H1 (cell line): ENCODE data around the gene OPRD1. TPM values are rescaled to one million over a fixed set of nuclear protein-coding genes. Genes with fewer than 3 reads are reported as not detected.
A peak's percentile ranks its signal among the peaks of the same experiment; 100 is the strongest.

Source experiments
- CTCF ChIA-PET: fragments of 300-600 bp; sonication (Branson Sonifier 250); formaldehyde crosslinking; loops from one replicate; lab custom pipeline; 2021; ENCODE audit not compliant: partially characterized antibody; lab: Charles Lee
- POLR2A ChIA-PET: fragments of 300-600 bp; sonication (Branson Sonifier 250); formaldehyde crosslinking; loops from one replicate; lab custom pipeline; 2021; ENCODE audit warnings: inconsistent platforms; ENCODE audit not compliant: partially characterized antibody; lab: Charles Lee
- DNase-seq, 2 experiments: peaks; one replicate each; pipeline versions ENCODE4 v3.0.0 to v3.0.0-alpha.2; 2010 to 2022; ENCODE audit warnings: low spot score in 2 of 2, low read depth in 1 of 2, mixed read lengths in 1 of 2
- FAIRE-seq: peaks from 2 replicates; lab custom pipeline; 2011; peaks lifted over from hg19 to GRCh38; lab: Jason Lieb, UNC
- H2AFZ ChIP-seq: 2 replicates; pipeline ENCODE4 v1.8.1; 2012; ENCODE audit warnings: low read length, inconsistent platforms
- H2AK5ac ChIP-seq: 2 replicates; pipeline ENCODE4 v1.6.1; 2013; ENCODE audit warnings: low read depth, low read length
- H2BK120ac ChIP-seq: replicated peaks from 2 replicates; pipeline ENCODE3; 2013; ENCODE audit warnings: low read depth, low read length, inconsistent platforms
- H2BK12ac ChIP-seq: 2 replicates; pipeline ENCODE4 v1.6.1; 2013; ENCODE audit warnings: low read depth, low read length
- H2BK15ac ChIP-seq: 2 replicates; pipeline ENCODE4 v1.6.1; 2013; ENCODE audit warnings: low read length
- H2BK20ac ChIP-seq: 2 replicates; pipeline ENCODE4 v1.6.1; 2013; ENCODE audit warnings: low read length
- H2BK5ac ChIP-seq: 2 replicates; pipeline ENCODE4 v1.6.1; 2013; ENCODE audit warnings: low read depth, low read length
- H3K14ac ChIP-seq: 2 replicates; pipeline ENCODE4 v1.6.1; 2013; ENCODE audit warnings: inconsistent platforms; ENCODE audit not compliant: insufficient read length
- H3K18ac ChIP-seq: 2 replicates; pipeline ENCODE4 v1.6.1; 2013; ENCODE audit warnings: low read length; ENCODE audit errors: extremely low read depth
- H3K23ac ChIP-seq: 2 replicates; pipeline ENCODE4 v1.6.1; 2013; ENCODE audit warnings: inconsistent platforms; ENCODE audit not compliant: insufficient read length
- H3K23me2 ChIP-seq: 2 replicates; pipeline ENCODE4 v1.6.1; 2013; ENCODE audit warnings: low read depth, low read length
- H3K27ac ChIP-seq: 2 replicates; pipeline ENCODE4 v1.6.1; 2011; ENCODE audit warnings: low read depth, low read length, inconsistent platforms
- H3K27me3 ChIP-seq, 4 experiments: replicated peaks in 1 of 4; 1 replicate in 1 of 4; 2 replicates in 3 of 4; pipeline versions ENCODE4 v1.6.1 to v1.8.1; 2011 to 2013; ENCODE audit warnings: low read length in 3 of 4, mild to moderate bottlenecking in 3 of 4, inconsistent platforms in 2 of 4, mixed read lengths in 2 of 4, moderate library complexity in 1 of 4; ENCODE audit not compliant: control insufficient read depth in 3 of 4, insufficient read depth in 3 of 4; ENCODE audit errors: extremely low read depth in 1 of 4
- H3K36me3 ChIP-seq, 4 experiments: 2 replicates each; pipeline versions ENCODE4 v1.6.1 to v1.8.1; 2011 to 2013; ENCODE audit warnings: mild to moderate bottlenecking in 4 of 4, low read length in 3 of 4, moderate library complexity in 2 of 4, control low read depth in 1 of 4, inconsistent platforms in 1 of 4; ENCODE audit not compliant: insufficient read depth in 4 of 4, control insufficient read depth in 2 of 4
- H3K4ac ChIP-seq: replicated peaks from 2 replicates; pipeline ENCODE3; 2013; ENCODE audit warnings: low read length, low read depth, mixed read lengths, inconsistent platforms; ENCODE audit not compliant: insufficient read length
- H3K4me1 ChIP-seq, 4 experiments: replicated peaks in 1 of 4; 1 replicate in 1 of 4; 2 replicates in 3 of 4; pipeline versions ENCODE4 v1.6.1 to v1.8.1; 2011 to 2013; ENCODE audit warnings: low read length in 3 of 4, inconsistent platforms in 2 of 4, mixed read lengths in 1 of 4; ENCODE audit not compliant: insufficient read depth in 4 of 4, control insufficient read depth in 3 of 4
- H3K4me2 ChIP-seq, 2 experiments: 2 replicates each; pipeline versions ENCODE4 v1.6.1 to v1.8.1; 2011 to 2013; ENCODE audit warnings: low read depth in 2 of 2, low read length in 2 of 2, control low read depth in 1 of 2, inconsistent platforms in 1 of 2, mild to moderate bottlenecking in 1 of 2; ENCODE audit not compliant: insufficient read depth in 1 of 2
- H3K4me3 ChIP-seq, 4 experiments: fragments of 200-600, 300-600 bp in 1 of 4; sonication (generic), shearing (Covaris generic), sonication (Bioruptor Twin) in 1 of 4; 2 replicates each; pipeline versions ENCODE4 v1.5.1 to v1.8.1; 2011 to 2016; ENCODE audit warnings: low read length in 4 of 4, low read depth in 3 of 4, control low read depth in 2 of 4, inconsistent platforms in 2 of 4, mild to moderate bottlenecking in 2 of 4, mixed read lengths in 1 of 4, moderate library complexity in 1 of 4; ENCODE audit not compliant: insufficient read depth in 2 of 4; ENCODE audit errors: extremely low read depth in 1 of 4
- H3K56ac ChIP-seq: replicated peaks from 2 replicates; pipeline ENCODE3; 2013; ENCODE audit warnings: low read depth, mild to moderate bottlenecking, mixed read lengths, low read length, inconsistent platforms; ENCODE audit not compliant: insufficient read length
- H3K79me1 ChIP-seq: 2 replicates; pipeline ENCODE4 v1.6.1; 2013; ENCODE audit warnings: low read depth, low read length, control low read depth
- H3K79me2 ChIP-seq, 2 experiments: 2 replicates each; pipeline versions ENCODE4 v1.6.1 to v1.8.1; 2012 to 2013; ENCODE audit warnings: low read length in 2 of 2, mild to moderate bottlenecking in 2 of 2, inconsistent platforms in 1 of 2; ENCODE audit not compliant: insufficient read depth in 2 of 2, control insufficient read depth in 1 of 2
- H3K9ac ChIP-seq, 4 experiments: replicated peaks in 1 of 4; 1 replicate in 1 of 4; 2 replicates in 3 of 4; pipeline versions ENCODE4 v1.6.1 to v1.8.1; 2011 to 2013; ENCODE audit warnings: low read depth in 3 of 4, low read length in 3 of 4, control low read depth in 2 of 4, mild to moderate bottlenecking in 2 of 4, moderate library complexity in 2 of 4, inconsistent platforms in 1 of 4; ENCODE audit errors: extremely low read depth in 1 of 4
- H3K9me3 ChIP-seq, 2 experiments: 2 replicates each; pipeline versions ENCODE4 v1.6.1 to v1.8.1; 2012 to 2013; ENCODE audit warnings: mild to moderate bottlenecking in 2 of 2, moderate library complexity in 2 of 2, control low read depth in 1 of 2, inconsistent platforms in 1 of 2, low read depth in 1 of 2, low read length in 1 of 2, mixed read lengths in 1 of 2; ENCODE audit not compliant: insufficient read depth in 2 of 2
- H4K20me1 ChIP-seq, 2 experiments: replicated peaks in 1 of 2; 2 replicates each; pipeline versions ENCODE3 to v1.8.1; 2011 to 2013; ENCODE audit warnings: inconsistent platforms in 2 of 2, low read length in 2 of 2, mild to moderate bottlenecking in 1 of 2; ENCODE audit not compliant: insufficient read depth in 2 of 2, control insufficient read depth in 1 of 2
- H4K5ac ChIP-seq: 2 replicates; pipeline ENCODE4 v1.6.1; 2013; ENCODE audit warnings: low read length, low read depth, mixed read lengths, inconsistent platforms; ENCODE audit not compliant: insufficient read length
- H4K8ac ChIP-seq: 2 replicates; pipeline ENCODE4 v1.8.0; 2013; ENCODE audit warnings: mild to moderate bottlenecking, moderate library complexity, low read length, inconsistent platforms; ENCODE audit not compliant: insufficient read depth; ENCODE audit errors: extremely low read depth
- H4K91ac ChIP-seq: replicated peaks from 2 replicates; pipeline ENCODE3; 2013; ENCODE audit warnings: low read length, mixed read lengths, inconsistent platforms; ENCODE audit not compliant: insufficient read length
- BRCA1 ChIP-seq: IDR thresholded peaks from 2 replicates; pipeline ENCODE4 v1.6.1; 2012; ENCODE audit warnings: low read depth, low read length, improper control_type of control experiment
- CHD1 ChIP-seq: IDR thresholded peaks from 2 replicates; pipeline ENCODE4 v1.6.1; 2012; ENCODE audit warnings: low read depth, low read length, improper control_type of control experiment
- CHD2 ChIP-seq: IDR thresholded peaks from 2 replicates; pipeline ENCODE4 v1.6.1; 2012; ENCODE audit warnings: low read length, improper control_type of control experiment
- EP300 ChIP-seq, 2 experiments: IDR thresholded peaks; 1 replicate in 1 of 2; 2 replicates in 1 of 2; pipeline ENCODE4 v1.6.1; 2011 to 2012; ENCODE audit warnings: low read depth in 2 of 2, low read length in 2 of 2, mild to moderate bottlenecking in 2 of 2, borderline replicate concordance in 1 of 2, inconsistent platforms in 1 of 2, moderate library complexity in 1 of 2
- GABPA ChIP-seq: IDR thresholded peaks from 2 replicates; pipeline ENCODE4 v1.6.1; 2011; ENCODE audit warnings: mild to moderate bottlenecking, low read length, moderate library complexity, borderline replicate concordance; ENCODE audit not compliant: insufficient read depth
- RFX5 ChIP-seq: IDR thresholded peaks from 2 replicates; pipeline ENCODE4 v1.6.1; 2011; ENCODE audit warnings: low read depth, low read length, improper control_type of control experiment, borderline replicate concordance
- SP1 ChIP-seq: IDR thresholded peaks from 2 replicates; pipeline ENCODE4 v1.6.1; 2011; ENCODE audit warnings: low read depth, low read length
- WGBS, 2 experiments: shearing (Covaris generic) in 1 of 2; methylation state at CpG; one replicate each; pipeline versions ENCODE4 v1.1.6 to v1.1.7; 2013 to 2015; ENCODE audit warnings: low lambda C conversion rate in 2 of 2, mixed read lengths in 2 of 2, inconsistent platforms in 1 of 2, low coverage in 1 of 2, missing lambda C conversion rate in 1 of 2; ENCODE audit not compliant: insufficient replicate concordance in 2 of 2, insufficient coverage in 1 of 2, insufficient read length in 1 of 2; ENCODE audit errors: extremely low coverage in 1 of 2, missing lambda C conversion rate in 1 of 2; 5-methylcytosine and 5-hydroxymethylcytosine counted together
- polyA plus RNA-seq, 7 experiments: library from polyadenylated mRNA; depleted of rRNA in 3 of 7; stranded (reverse) in 5 of 7; unstranded in 2 of 7; fragments of >200 nt in 5 of 7; fragments of 200-250 nt in 2 of 7; gene quantifications; 1 replicate in 5 of 7; 2 replicates in 1 of 7; 4 replicates in 1 of 7; pipeline versions ENCODE4 v1.2.1 to v1.2.3, GENCODE V29; 2011 to 2013; ENCODE audit warnings: missing spikeins in 2 of 7, mixed read lengths in 2 of 7
- total RNA-seq: library from RNA; stranded (reverse); fragmentation: NEBNext Ultra II Directional; extraction: Animal tissue kit (Norgen Biotek cat#: 25700); gene quantifications from 2 replicates; pipeline ENCODE4 v1.2.1, GENCODE V29; 2021
- TF ChIP-seq, protein P1 (sequence below): IDR thresholded peaks from 2 replicates; pipeline ENCODE4 v1.6.1; 2011; ENCODE audit warnings: low read depth, mild to moderate bottlenecking, low read length; ENCODE audit not compliant: insufficient read depth
- TF ChIP-seq, protein P2 (sequence below): IDR thresholded peaks from 2 replicates; pipeline ENCODE4 v1.6.1; 2012; ENCODE audit warnings: low read length, inconsistent platforms

OPRD1 gene
- total and polyA plus RNA-seq, 2 of the 8 experiments (the other 6 are each of a cell fraction or from before 2014, with no cell fraction given) = 2.6 to 3.7 TPM

DNA sequence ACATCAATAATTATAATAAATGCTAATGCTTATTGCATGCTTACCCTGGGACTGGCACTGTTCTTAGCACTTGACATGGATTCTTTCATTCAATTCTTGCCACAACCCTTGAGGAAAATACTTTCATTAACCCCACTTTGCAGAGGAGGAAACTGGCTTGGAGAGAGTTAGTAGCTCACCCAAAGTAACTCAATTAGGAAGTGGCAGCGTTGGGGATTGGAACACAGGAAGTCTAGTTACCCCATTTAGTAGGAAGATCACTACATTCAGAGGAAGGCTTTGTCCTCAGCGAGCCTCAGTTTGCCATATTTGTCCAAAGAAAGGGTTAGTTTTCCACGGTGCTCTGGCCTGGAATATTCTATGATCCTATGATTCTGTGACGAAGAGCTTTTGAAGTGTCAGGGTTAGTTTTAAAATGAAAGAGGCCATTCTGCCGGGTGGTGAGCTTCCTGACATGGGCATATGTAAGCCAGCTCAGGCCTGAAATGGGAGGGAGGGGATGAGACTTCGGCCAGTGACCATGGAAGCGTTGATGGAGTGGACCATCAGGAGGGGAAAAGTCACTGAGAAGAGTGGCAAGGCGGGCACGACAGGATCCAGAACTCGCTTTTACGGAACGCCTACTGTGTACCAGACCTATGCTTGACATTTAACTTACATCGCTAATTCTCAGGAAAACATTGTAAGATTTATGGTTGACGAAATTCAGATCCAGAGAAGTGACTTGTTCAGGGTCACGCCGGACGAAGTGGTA lies 74.2 kb downstream of the OPRD1 start:
- Histone ChIP-seq H2BK15ac (no peak overlapping the region; the same call in 1 of the 2 replicates), H3K4me3 (peak overlapping the region; percentile 76 to 88 (median 76); a peak in 7 of 8 replicates), H2BK5ac (no peak overlapping the region), H3K56ac (no peak overlapping the region), H3K79me2 (no peaks in the 10 kb centered on the region), H3K27ac (no peak overlapping the region), H3K9me3 (no peaks in the 10 kb centered on the region), H2AFZ (0 out of 2 replicates have a peak overlapping the region, but pooled peaks have one; percentile 2), H3K36me3 (no peaks in the 10 kb centered on the region), H4K20me1 (no peaks in the 10 kb centered on the region), H4K5ac (no peak overlapping the region), H3K9ac (no peak overlapping the region), H2BK12ac (peak overlapping the region; percentile 82; the same call in 1 of the 2 replicates), H3K4me2 (peak overlapping the region; percentile 84 to 91), H4K8ac (no peak overlapping the region), H3K14ac (no peak overlapping the region), H3K79me1 (no peaks in the 10 kb centered on the region), H3K4me1 (peaks cover 18 to 27% (median 22%) of the 10 kb centered on the region in 4 experiments), H3K27me3 (peaks cover 0 to 11% (median 6%) of the 10 kb centered on the region in 4 experiments; a peak in 4 of 7 replicates), H3K4ac (no peak overlapping the region), H2BK20ac (peak overlapping the region; percentile 87; the same call in 1 of the 2 replicates), H2BK120ac (no peak overlapping the region), H3K23me2 (peaks cover 16% of the 10 kb centered on the region; the same call in 1 of the 2 replicates), H2AK5ac (no peak overlapping the region), H3K23ac (no peak overlapping the region), H3K18ac (peak overlapping the region; percentile 1; the same call in 1 of the 2 replicates), H4K91ac (peak overlapping the region; percentile 26)
- DNase-seq = no peak
- ChIA-PET CTCF (interaction anchor here (0.9 kb wide), 1 partner anchor 146 kb away, joined by 3 read pairs; no protein-coding TSS in a partner anchor), POLR2A (interaction anchor here (1.8 kb wide), 1 partner anchor 29 kb away, joined by 10 read pairs; the partner anchor contains the start of gene EPB41)
- no peak for FAIRE-seq
- WGBS, 2 experiments = 53% methylated on average over 17 of the region's 17 CpGs; no CpG with 5 or more reads in 1 of the 2 experiments
- TF ChIP-seq SP1 (no peak), CHD2 (no peak), RFX5 (no peak), BRCA1 (no peak), EP300 (IDR thresholded peaks at IDR 0.05; ENCODE audit: borderline replicate concordance in 1 of 2, low read depth in 2 of 2, low read length in 2 of 2) (no peak), CHD1 (no peak), GABPA (no peak)
- TF ChIP-seq, protein P1, sequence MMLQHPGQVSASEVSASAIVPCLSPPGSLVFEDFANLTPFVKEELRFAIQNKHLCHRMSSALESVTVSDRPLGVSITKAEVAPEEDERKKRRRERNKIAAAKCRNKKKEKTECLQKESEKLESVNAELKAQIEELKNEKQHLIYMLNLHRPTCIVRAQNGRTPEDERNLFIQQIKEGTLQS = no peak
- TF ChIP-seq, protein P2, sequence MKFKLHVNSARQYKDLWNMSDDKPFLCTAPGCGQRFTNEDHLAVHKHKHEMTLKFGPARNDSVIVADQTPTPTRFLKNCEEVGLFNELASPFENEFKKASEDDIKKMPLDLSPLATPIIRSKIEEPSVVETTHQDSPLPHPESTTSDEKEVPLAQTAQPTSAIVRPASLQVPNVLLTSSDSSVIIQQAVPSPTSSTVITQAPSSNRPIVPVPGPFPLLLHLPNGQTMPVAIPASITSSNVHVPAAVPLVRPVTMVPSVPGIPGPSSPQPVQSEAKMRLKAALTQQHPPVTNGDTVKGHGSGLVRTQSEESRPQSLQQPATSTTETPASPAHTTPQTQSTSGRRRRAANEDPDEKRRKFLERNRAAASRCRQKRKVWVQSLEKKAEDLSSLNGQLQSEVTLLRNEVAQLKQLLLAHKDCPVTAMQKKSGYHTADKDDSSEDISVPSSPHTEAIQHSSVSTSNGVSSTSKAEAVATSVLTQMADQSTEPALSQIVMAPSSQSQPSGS = no peak
